OCI-LY3 (cell line): Measurements from ENCODE around the gene LRP10.

Source experiments
- CTCF ChIP-seq: fragments of 200-600, 300-600 bp; sonication (generic); IDR thresholded peaks from 2 replicates; pipeline ENCODE4 v1.5.1; 2014; ENCODE audit warnings: antibody characterized with exemption, low read length, low read depth
- EZH2phosphoT487 ChIP-seq: fragments of 200-600 bp; shearing (Covaris generic); IDR thresholded peaks from 2 replicates; pipeline ENCODE4 v1.6.1; 2018; ENCODE audit warnings: antibody characterized with exemption, mixed run types, low read depth

GRCh38 chr14:22920697-22921096, 49.2 kb downstream of the LRP10 start:
- TF ChIP-seq CTCF = no peak
- TF ChIP-seq EZH2phosphoT487 = no peak
